ENCODE data around the gene CNTN2. TPM values are rescaled to one million over a fixed set of nuclear protein-coding genes. Genes with fewer than 3 reads are reported as not detected.

Gene CNTN2
- total RNA-seq, 1 experiment from 2014 or later = 1.2 TPM

- ATAC-seq (no peak), DNase-seq (ENCODE audit: low spot score) (no peak)
- peaks cover 13% of the 10 kb centered on the region for H3K27me3 Mint-ChIP-seq (ENCODE audit: low read depth)
- H3K36me3 Mint-ChIP-seq = no peaks in the 10 kb centered on the region
- H3K27ac Mint-ChIP-seq = no peak overlapping the region
- H3K9me3 Mint-ChIP-seq = no peaks in the 10 kb centered on the region
- no peak overlapping the region for H3K4me3 Mint-ChIP-seq
- TF ChIP-seq TP53 (CRISPR knock-in tag; IDR thresholded peaks at IDR 0.05) (no peak), NFYB (CRISPR knock-in tag; conservative IDR thresholded peaks at IDR 0.05; ENCODE audit: low read depth) (no peak), ZNF263 (CRISPR knock-in tag; IDR thresholded peaks at IDR 0.05; ENCODE audit: low read depth) (no peak), CDX4 (CRISPR knock-in tag; IDR thresholded peaks at IDR 0.05; ENCODE audit: borderline replicate concordance) (no peak)
- CTCF ChIA-PET = interaction anchor here (0.9 to 6.1 kb wide), 3 partner anchors 12 to 43 kb away, joined by 3 to 57 read pairs (median 22); no protein-coding TSS in a partner anchor
- peaks cover 15% of the 10 kb centered on the region for H3K4me1 Mint-ChIP-seq
- POLR2A ChIA-PET = interaction anchor here (1.1 kb wide), 1 partner anchor 13 kb away, joined by 3 read pairs; no protein-coding TSS in a partner anchor
Measured at GRCh38 chr1:205018381-205018780, 24.6 kb upstream of the CNTN2 start.

GRCh38 chr1:205020466-205020865, 22.5 kb upstream of the CNTN2 start:
- Mint-ChIP-seq H3K9me3 (no peaks in the 10 kb centered on the region), H3K27ac (no peak overlapping the region), H3K36me3 (no peaks in the 10 kb centered on the region), H3K4me3 (no peak overlapping the region), H3K27me3 (ENCODE audit: low read depth) (peaks cover 23% of the 10 kb centered on the region), H3K4me1 (no peaks in the 10 kb centered on the region)
- ChIA-PET POLR2A (no interaction called here), CTCF (interaction anchor here (4.1 to 6.1 kb wide), 2 partner anchors 31 to 41 kb away, joined by 22 to 57 read pairs; no protein-coding TSS in a partner anchor)
- no peak for DNase-seq (ENCODE audit: low spot score)
- ATAC-seq = no peak
- TF ChIP-seq AR (CRISPR knock-in tag; IDR thresholded peaks at IDR 0.05) = no peak
- no peak for TF ChIP-seq NFATC4 (CRISPR knock-in tag; IDR thresholded peaks at IDR 0.05)
- no peak for TF ChIP-seq PRDM15 (CRISPR knock-in tag; IDR thresholded peaks at IDR 0.05)
- no peak for TF ChIP-seq ZNF671 (CRISPR knock-in tag; IDR thresholded peaks at IDR 0.05)
- no peak for TF ChIP-seq GABPB1 (CRISPR knock-in tag; IDR thresholded peaks at IDR 0.05)
- TF ChIP-seq ZNF532 (CRISPR knock-in tag; IDR thresholded peaks at IDR 0.05; ENCODE audit: borderline replicate concordance) = no peak

GRCh38 chr1:205024679-205025078, 18.3 kb upstream of the CNTN2 start:
- ChIA-PET CTCF (interaction anchor here (0.6 to 2.4 kb wide), 2 partner anchors 18 to 37 kb away, joined by 4 to 14 read pairs; no protein-coding TSS in a partner anchor), POLR2A (no interaction called here)
- Mint-ChIP-seq H3K36me3 (no peaks in the 10 kb centered on the region), H3K4me3 (no peak overlapping the region), H3K27ac (no peak overlapping the region), H3K4me1 (peaks cover 10% of the 10 kb centered on the region), H3K9me3 (no peaks in the 10 kb centered on the region), H3K27me3 (ENCODE audit: low read depth) (peaks cover 40% of the 10 kb centered on the region)
- DNase-seq (ENCODE audit: low spot score) (no peak), ATAC-seq (no peak)
- TF ChIP-seq TEAD4 (CRISPR knock-in tag; IDR thresholded peaks at IDR 0.05) = no peak
- no peak for TF ChIP-seq TP53 (CRISPR knock-in tag; IDR thresholded peaks at IDR 0.05)
- no peak for TF ChIP-seq KAT7 (CRISPR knock-in tag; IDR thresholded peaks at IDR 0.05; ENCODE audit: borderline replicate concordance)
- TF ChIP-seq NR1H2 (CRISPR knock-in tag; IDR thresholded peaks at IDR 0.05) = no peak
- no peak for TF ChIP-seq ZNF512 (CRISPR knock-in tag; IDR thresholded peaks at IDR 0.05; ENCODE audit: borderline replicate concordance)
- no peak for TF ChIP-seq ZNF263 (CRISPR knock-in tag; IDR thresholded peaks at IDR 0.05; ENCODE audit: low read depth)
- no peak for TF ChIP-seq ZNF232 (CRISPR knock-in tag; IDR thresholded peaks at IDR 0.05)
- no peak for TF ChIP-seq ZBTB21 (CRISPR knock-in tag; IDR thresholded peaks at IDR 0.05; ENCODE audit: borderline replicate concordance)
- TF ChIP-seq CDX4 (CRISPR knock-in tag; IDR thresholded peaks at IDR 0.05; ENCODE audit: borderline replicate concordance) = no peak
